ENCODE results near the gene RIOK1.
A peak's percentile ranks its signal among the peaks of the same experiment; 100 is the strongest.

RIOK1 gene

GRCh38 chr6:7439228-7439627 lies 49.6 kb downstream of the RIOK1 start:
- in situ Hi-C loops (cut with HindIII; ENCODE audit: low sequenced_read_pairs): no loop called here
- no peak for DNase-seq (ENCODE audit: low read depth, low spot score)
- H3K4me3 ChIP-seq (ENCODE audit: low read depth, low read length): no peak overlapping the region
- TF ChIP-seq CTCF (IDR thresholded peaks at IDR 0.05; ENCODE audit: low read depth, low read length): no peak

GRCh38 chr6:7440476-7440875 lies 50.9 kb downstream of the RIOK1 start:
- DNase-seq (ENCODE audit: low read depth, low spot score): no peak
- no peak for TF ChIP-seq CTCF (IDR thresholded peaks at IDR 0.05; ENCODE audit: low read depth, low read length)
- no peak overlapping the region for H3K4me3 ChIP-seq (ENCODE audit: low read depth, low read length)
- in situ Hi-C loops (cut with HindIII; ENCODE audit: low sequenced_read_pairs): no loop called here

GRCh38 chr6:7441048-7441775 lies 51.6 kb downstream of the RIOK1 start:
- no peak for TF ChIP-seq CTCF (IDR thresholded peaks at IDR 0.05; ENCODE audit: low read depth, low read length)

GRCh38 chr6:7442467-7442866 lies 52.9 kb downstream of the RIOK1 start:
- no peak for TF ChIP-seq CTCF (IDR thresholded peaks at IDR 0.05; ENCODE audit: low read depth, low read length)
- H3K4me3 ChIP-seq (ENCODE audit: low read depth, low read length): no peak overlapping the region
- no peak for DNase-seq (ENCODE audit: low read depth, low spot score)
- in situ Hi-C loops (cut with HindIII; ENCODE audit: low sequenced_read_pairs): no loop called here

More at GRCh38 chr6:7441048-7441775, 51.6 kb downstream of the RIOK1 start:
- H3K4me3 ChIP-seq (ENCODE audit: low read depth, low read length): no peak overlapping the region
- no peak for DNase-seq (ENCODE audit: low read depth, low spot score)
- in situ Hi-C loops (cut with HindIII; ENCODE audit: low sequenced_read_pairs): no loop called here

- no peak overlapping the region for H3K4me3 ChIP-seq (ENCODE audit: low read depth, low read length)
- in situ Hi-C loops (cut with HindIII; ENCODE audit: low sequenced_read_pairs): no loop called here
- DNase-seq (ENCODE audit: low read depth, low spot score): peak; percentile 28
- TF ChIP-seq CTCF (IDR thresholded peaks at IDR 0.05; ENCODE audit: low read depth, low read length): no peak
These were observed 55.5 kb downstream of the RIOK1 start for GRCh38 chr6:7445101-7445500.

- TF ChIP-seq CTCF (IDR thresholded peaks at IDR 0.05; ENCODE audit: low read depth, low read length): no peak
- in situ Hi-C loops (cut with HindIII; ENCODE audit: low sequenced_read_pairs): no loop called here
- no peak overlapping the region for H3K4me3 ChIP-seq (ENCODE audit: low read depth, low read length)
- no peak for DNase-seq (ENCODE audit: low read depth, low spot score)
These were observed 56.4 kb downstream of the RIOK1 start for GRCh38 chr6:7445885-7446461.

All from astrocyte of the spinal cord (primary cell).